Hepatocyte (in vitro differentiated cells): ENCODE measurements around the gene TBX5. TPM values are rescaled to one million over a fixed set of nuclear protein-coding genes. Genes with fewer than 3 reads are reported as not detected.
A peak's percentile ranks its signal among the peaks of the same experiment; 100 is the strongest.

Source experiments
- DNase-seq: peaks from one replicate; pipeline ENCODE4 v3.0.0-alpha.2; 2016; ENCODE audit warnings: low spot score
- H2AFZ ChIP-seq: fragments of 200-600 bp; sonication (generic); 2 replicates; pipeline ENCODE4 v1.6.0; 2016; ENCODE audit warnings: antibody characterized with exemption, mild to moderate bottlenecking
- H3K27ac ChIP-seq: fragments of 200-600 bp; sonication (generic); 2 replicates; pipeline ENCODE4 v1.5.1; 2016; ENCODE audit warnings: mild to moderate bottlenecking
- H3K27me3 ChIP-seq: fragments of 200-600 bp; sonication (generic); 2 replicates; pipeline ENCODE4 v1.6.1; 2016
- H3K36me3 ChIP-seq: fragments of 200-600 bp; sonication (generic); replicated peaks from 2 replicates; pipeline ENCODE4 v1.5.1; 2016; ENCODE audit warnings: low read depth; ENCODE audit not compliant: insufficient read depth
- H3K4me1 ChIP-seq: fragments of 200-600 bp; sonication (generic); 2 replicates; pipeline ENCODE4 v1.5.1; 2016; ENCODE audit warnings: mild to moderate bottlenecking, moderate library complexity; ENCODE audit not compliant: insufficient read depth
- H3K4me2 ChIP-seq: fragments of 200-600 bp; sonication (generic); 2 replicates; pipeline ENCODE4 v1.6.0; 2016
- H3K4me3 ChIP-seq: fragments of 200-600 bp; sonication (generic); 2 replicates; pipeline ENCODE4 v1.5.1; 2016; ENCODE audit warnings: mild to moderate bottlenecking
- H3K79me2 ChIP-seq: fragments of 200-600 bp; sonication (generic); 2 replicates; pipeline ENCODE4 v1.6.0; 2017; ENCODE audit warnings: mild to moderate bottlenecking
- H3K9me2 ChIP-seq: fragments of 200-600 bp; sonication (generic); replicated peaks from 2 replicates; pipeline ENCODE4 v1.6.0; 2017; ENCODE audit warnings: mild to moderate bottlenecking; ENCODE audit not compliant: insufficient read depth
- H3K9me3 ChIP-seq: fragments of 200-600 bp; sonication (generic); 2 replicates; pipeline ENCODE4 v1.5.1; 2016; ENCODE audit warnings: low read depth, mild to moderate bottlenecking
- H4K20me1 ChIP-seq: fragments of 200-600 bp; sonication (generic); 2 replicates; pipeline ENCODE4 v1.6.0; 2016; ENCODE audit warnings: mild to moderate bottlenecking; ENCODE audit not compliant: insufficient read depth, poor library complexity, severe bottlenecking
- CTCF ChIP-seq: fragments of 200-600 bp; sonication (generic); IDR thresholded peaks from 2 replicates; pipeline ENCODE4 v1.5.1; 2016; ENCODE audit warnings: antibody characterized with exemption, mild to moderate bottlenecking; ENCODE audit not compliant: poor library complexity
- EZH2 ChIP-seq: fragments of 200-600 bp; sonication (generic); IDR thresholded peaks from 2 replicates; pipeline ENCODE4 v1.6.1; 2016; ENCODE audit warnings: antibody characterized with exemption, mild to moderate bottlenecking, borderline replicate concordance
- EZH2phosphoT487 ChIP-seq: fragments of 200-600 bp; sonication (generic); IDR thresholded peaks from one replicate; pipeline ENCODE4 v1.6.1; 2018; ENCODE audit warnings: antibody characterized with exemption, mild to moderate bottlenecking, low read depth, moderate library complexity; ENCODE audit not compliant: unreplicated experiment, severe bottlenecking
- WGBS: methylation state at CpG from one replicate; pipeline ENCODE4 v1.1.6; 2016; ENCODE audit warnings: low lambda C conversion rate; ENCODE audit errors: missing lambda C conversion rate; 5-methylcytosine and 5-hydroxymethylcytosine counted together
- polyA plus RNA-seq: library from polyadenylated mRNA; unstranded; fragments of >200 nt; fragmentation: Nextera tagmentation; extraction: Ambion mirVana; gene quantifications from 2 replicates; pipeline ENCODE4 v1.2.1, GENCODE V29; 2016
- total RNA-seq: library from RNA; depleted of rRNA; stranded (reverse); fragments of >200 nt; gene quantifications from 2 replicates; pipeline ENCODE4 v1.2.3, GENCODE V29; 2014

The TBX5 gene
- total and polyA plus RNA-seq, 2 experiments from 2014 or later, result 10.8 to 12.3 TPM

DNA sequence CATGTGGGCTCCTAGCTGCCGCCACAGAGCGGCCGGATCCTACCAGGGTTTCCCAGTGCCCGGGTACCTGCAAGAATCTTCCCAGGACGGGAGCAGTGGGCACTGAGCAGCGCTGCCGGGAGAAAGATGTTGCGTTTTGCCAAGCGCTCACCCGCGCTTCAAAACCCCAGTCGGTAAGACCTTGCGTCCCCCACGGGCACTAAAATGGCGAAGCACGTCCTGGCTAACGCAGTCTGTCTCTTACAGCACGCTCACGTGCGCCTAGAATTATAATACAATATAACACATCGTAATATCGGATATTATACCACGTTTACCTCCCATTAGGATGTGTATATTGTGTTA, 35.1 kb upstream of the TBX5 start:
- no peaks in the 10 kb centered on the region for H3K9me2 ChIP-seq
- H3K4me2 ChIP-seq, result peak overlapping the region; percentile 76
- no peaks in the 10 kb centered on the region for H3K36me3 ChIP-seq
- no peak for DNase-seq
- H3K4me3 ChIP-seq, result peak overlapping the region; percentile 5
- peak overlapping the region; percentile 89 for H3K27ac ChIP-seq
- no peaks in the 10 kb centered on the region for H3K9me3 ChIP-seq
- 9% methylated on average over 23 of the region's 23 CpGs for WGBS
- H3K79me2 ChIP-seq, result peaks cover 26% of the 10 kb centered on the region
- H3K4me1 ChIP-seq, result peaks cover 14% of the 10 kb centered on the region
- TF ChIP-seq EZH2 (no peak), CTCF (no peak), EZH2phosphoT487 (no peak)
- H4K20me1 ChIP-seq, result no peaks in the 10 kb centered on the region
- peaks cover 96% of the 10 kb centered on the region for H3K27me3 ChIP-seq
- no peak overlapping the region for H2AFZ ChIP-seq

DNA sequence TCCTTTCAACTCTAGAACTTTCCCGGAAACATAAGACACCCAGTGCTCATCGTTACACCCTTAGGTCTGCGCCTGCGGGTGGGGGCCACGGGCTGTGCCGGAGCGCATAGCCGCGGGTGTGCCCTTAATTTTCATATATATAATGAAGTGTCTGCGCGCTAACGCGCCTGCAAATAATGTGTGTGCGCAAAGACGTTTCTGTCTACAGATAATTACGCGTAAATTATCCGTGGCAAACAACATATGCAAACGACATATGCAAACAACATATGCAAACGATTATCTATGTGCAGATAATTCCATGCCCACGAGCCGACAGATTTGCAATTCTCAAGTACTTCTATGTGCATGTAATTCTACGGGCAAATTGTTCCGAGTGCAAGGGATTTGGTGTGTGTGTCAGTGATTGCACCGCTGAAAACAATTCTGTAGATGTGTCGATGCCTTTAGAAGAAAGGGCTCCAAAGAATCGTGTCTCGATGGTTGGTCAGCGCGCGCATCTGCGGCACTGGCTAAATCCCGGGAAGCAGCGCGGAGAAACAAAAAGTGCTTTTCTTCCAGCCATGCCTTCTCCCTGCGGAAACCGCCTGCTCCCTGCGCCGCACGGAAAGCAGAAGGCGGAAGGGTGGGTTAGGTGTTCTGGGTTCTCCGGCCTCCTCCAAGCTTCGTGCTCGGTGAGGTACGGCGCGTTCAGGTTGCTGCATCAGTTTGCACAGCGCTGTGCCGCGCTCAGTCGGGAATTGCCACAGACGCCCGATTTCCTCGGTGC, 34.5 kb upstream of the TBX5 start:
- H3K4me2 ChIP-seq, result peak overlapping the region; percentile 76
- 9% methylated on average over 54 of the region's 54 CpGs for WGBS
- peaks cover 96% of the 10 kb centered on the region for H3K27me3 ChIP-seq

DNA sequence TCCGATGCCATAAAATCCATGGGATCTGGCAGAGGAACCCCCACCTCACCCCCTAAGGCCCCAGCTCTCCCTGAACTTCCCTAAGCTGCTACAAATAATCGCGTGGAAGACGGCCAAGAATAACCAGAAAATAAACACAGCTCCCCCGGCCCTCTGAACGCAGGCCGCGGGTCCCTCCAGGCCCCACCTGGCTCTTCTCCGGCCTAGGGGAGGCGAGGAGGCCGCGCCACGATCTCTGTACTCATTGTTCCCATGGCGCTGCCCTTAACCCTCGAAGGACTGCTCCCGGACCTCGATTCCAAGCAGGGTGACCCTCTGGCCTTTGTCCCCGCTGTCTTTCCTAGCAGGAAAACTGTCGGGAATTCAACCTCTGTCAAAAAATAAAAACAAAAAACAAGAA, 33.9 kb upstream of the TBX5 start:
- H3K27me3 ChIP-seq, result peaks cover 96% of the 10 kb centered on the region
- peak overlapping the region; percentile 76 for H3K4me2 ChIP-seq
- H4K20me1 ChIP-seq, result no peaks in the 10 kb centered on the region
- H3K27ac ChIP-seq, result peak overlapping the region; percentile 89
- DNase-seq, result peak; percentile 22
- no peaks in the 10 kb centered on the region for H3K36me3 ChIP-seq
- peaks cover 26% of the 10 kb centered on the region for H3K79me2 ChIP-seq
- H3K9me2 ChIP-seq, result no peaks in the 10 kb centered on the region
- no peaks in the 10 kb centered on the region for H3K9me3 ChIP-seq
- TF ChIP-seq EZH2phosphoT487, result no peak
- TF ChIP-seq EZH2, result no peak
- no peak for TF ChIP-seq CTCF
- H3K4me1 ChIP-seq, result peaks cover 13% of the 10 kb centered on the region
- no peak overlapping the region for H3K4me3 ChIP-seq
- H2AFZ ChIP-seq, result no peak overlapping the region
- WGBS, result 6% methylated on average over 19 of the region's 19 CpGs

More for the DNA sequence above, 34.5 kb upstream of the TBX5 start:
- Histone ChIP-seq H3K4me1 (peaks cover 13% of the 10 kb centered on the region), H3K9me2 (no peaks in the 10 kb centered on the region), H3K9me3 (no peaks in the 10 kb centered on the region), H3K36me3 (no peaks in the 10 kb centered on the region), H3K79me2 (peaks cover 26% of the 10 kb centered on the region), H3K27ac (peak overlapping the region; percentile 89), H3K4me3 (peak overlapping the region; percentile 5), H2AFZ (peak overlapping the region; percentile 26), H4K20me1 (no peaks in the 10 kb centered on the region)
- DNase-seq, result no peak
- TF ChIP-seq CTCF, result no peak
- peak; percentile 61 for TF ChIP-seq EZH2phosphoT487
- peak; percentile 87 for TF ChIP-seq EZH2
